IMR-90 (cell line): ENCODE data around the gene PIP4K2A. TPM values are rescaled to one million over a fixed set of nuclear protein-coding genes. Genes with fewer than 3 reads are reported as not detected.

Experiments
- ATAC-seq: fragments of 200-7000 bp; cut with Tn5 transposase; 2 replicates; pipeline ENCODE4 v1.9.1; 2020; ENCODE audit warnings: low read depth, mild to moderate bottlenecking, moderate library complexity
- Bru-seq: library from RNA; stranded (reverse); fragments of 400-500 nt; gene quantifications from one replicate; lab custom pipeline; 2021; lab: Mats Ljungman, UMichigan
- BruChase-seq, 2 experiments: library from RNA; stranded (reverse); fragments of 400-500 nt; gene quantifications; one replicate each; lab custom pipeline; 2021; lab: Mats Ljungman, UMichigan
- BruUV-seq: library from RNA; stranded (reverse); fragments of 400-500 nt; replicated peaks from 2 replicates; lab custom pipeline; 2021; lab: Mats Ljungman, UMichigan
- CTCF ChIA-PET: fragments of 300-600 bp; formaldehyde crosslinking; extraction: SDS; loops from one replicate; lab custom pipeline; 2021; ENCODE audit warnings: antibody characterized with exemption; lab: Yijun Ruan, JAX
- POLR2A ChIA-PET: fragments of 300-600 bp; sonication (Branson Sonifier 250); formaldehyde crosslinking; loops from one replicate; lab custom pipeline; 2022; ENCODE audit warnings: antibody characterized with exemption; ENCODE audit not compliant: unreplicated experiment; lab: Charles Lee
- DNase-seq: peaks from one replicate; pipeline ENCODE4 v3.0.0; 2013
- H2AFZ ChIP-seq: replicated peaks from 2 replicates; pipeline ENCODE3; 2013; ENCODE audit warnings: low read length, mild to moderate bottlenecking; ENCODE audit not compliant: poor library complexity
- H2AK5ac ChIP-seq: 2 replicates; pipeline ENCODE4 v1.6.1; 2013; ENCODE audit warnings: low read depth, low read length, inconsistent platforms
- H2AK9ac ChIP-seq: replicated peaks from 2 replicates; pipeline ENCODE3; 2013; ENCODE audit warnings: mild to moderate bottlenecking, low read depth, low read length, moderate library complexity; ENCODE audit not compliant: poor library complexity
- H2BK120ac ChIP-seq: 2 replicates; pipeline ENCODE4 v1.6.1; 2013; ENCODE audit warnings: low read depth, low read length, inconsistent platforms
- H2BK15ac ChIP-seq: 3 replicates; pipeline ENCODE4 v1.6.1; 2013; ENCODE audit warnings: low read depth, low read length, inconsistent platforms
- H2BK20ac ChIP-seq: 2 replicates; pipeline ENCODE4 v1.6.1; 2013; ENCODE audit warnings: low read depth, mild to moderate bottlenecking, inconsistent platforms, low read length, moderate library complexity
- H2BK5ac ChIP-seq: 2 replicates; pipeline ENCODE4 v1.6.1; 2013; ENCODE audit warnings: mild to moderate bottlenecking, low read depth, low read length, inconsistent platforms; ENCODE audit not compliant: poor library complexity, severe bottlenecking
- H3K14ac ChIP-seq: replicated peaks from 2 replicates; pipeline ENCODE4 v1.6.1; 2013; ENCODE audit warnings: low read depth, low read length, inconsistent platforms
- H3K18ac ChIP-seq: 2 replicates; pipeline ENCODE4 v1.6.1; 2013; ENCODE audit warnings: low read depth, low read length, control low read depth
- H3K23ac ChIP-seq: 2 replicates; pipeline ENCODE4 v1.6.1; 2013; ENCODE audit warnings: low read depth, low read length, inconsistent platforms
- H3K27ac ChIP-seq: 2 replicates; pipeline ENCODE4 v1.5.1; 2013; ENCODE audit warnings: mild to moderate bottlenecking, control low read depth, low read length; ENCODE audit not compliant: insufficient read depth
- H3K27me3 ChIP-seq: 2 replicates; pipeline ENCODE4 v1.6.1; 2013; ENCODE audit warnings: low read length; ENCODE audit not compliant: control insufficient read depth, insufficient read depth
- H3K36me3 ChIP-seq: 2 replicates; pipeline ENCODE4 v1.6.1; 2013; ENCODE audit warnings: low read length, mixed read lengths; ENCODE audit not compliant: control insufficient read depth, insufficient read depth
- H3K4ac ChIP-seq: 2 replicates; pipeline ENCODE4 v1.6.1; 2013; ENCODE audit warnings: low read depth, low read length, inconsistent platforms
- H3K4me1 ChIP-seq: 2 replicates; pipeline ENCODE4 v1.6.1; 2013; ENCODE audit warnings: low read length, mixed read lengths; ENCODE audit not compliant: control insufficient read depth, insufficient read depth
- H3K4me2 ChIP-seq: 2 replicates; pipeline ENCODE4 v1.6.1; 2013; ENCODE audit warnings: low read depth, mild to moderate bottlenecking, control low read depth, low read length, moderate library complexity
- H3K4me3 ChIP-seq: 2 replicates; pipeline ENCODE4 v1.5.1; 2013; ENCODE audit warnings: low read depth, mild to moderate bottlenecking, control low read depth, low read length, moderate library complexity; ENCODE audit not compliant: insufficient read depth
- H3K56ac ChIP-seq: 2 replicates; pipeline ENCODE4 v1.6.1; 2013; ENCODE audit warnings: low read length, inconsistent platforms; ENCODE audit not compliant: insufficient read depth; ENCODE audit errors: extremely low read depth
- H3K79me1 ChIP-seq, 2 experiments: 2 replicates each; pipeline ENCODE4 v1.6.1; 2013; ENCODE audit warnings: low read length in 2 of 2, inconsistent platforms in 1 of 2, low read depth in 1 of 2
- H3K9ac ChIP-seq: 2 replicates; pipeline ENCODE4 v1.6.1; 2013; ENCODE audit warnings: low read depth, low read length, control low read depth
- H3K9me1 ChIP-seq: 2 replicates; pipeline ENCODE4 v1.6.1; 2013; ENCODE audit warnings: low read length, inconsistent platforms; ENCODE audit not compliant: insufficient read depth
- H3K9me3 ChIP-seq: 2 replicates; pipeline ENCODE4 v1.6.1; 2013; ENCODE audit warnings: low read length; ENCODE audit not compliant: control insufficient read depth, insufficient read depth
- H4K20me1 ChIP-seq: 2 replicates; pipeline ENCODE4 v1.6.1; 2013; ENCODE audit warnings: low read length, inconsistent platforms; ENCODE audit not compliant: insufficient read depth
- H4K5ac ChIP-seq: 2 replicates; pipeline ENCODE4 v1.6.1; 2013; ENCODE audit warnings: mild to moderate bottlenecking, low read depth, low read length, control low read depth
- H4K8ac ChIP-seq, 2 experiments: 2 replicates each; pipeline ENCODE4 v1.6.1; 2013; ENCODE audit warnings: low read depth in 2 of 2, low read length in 2 of 2, control low read depth in 1 of 2, inconsistent platforms in 1 of 2
- H4K91ac ChIP-seq: 2 replicates; pipeline ENCODE4 v1.6.1; 2013; ENCODE audit warnings: low read depth, low read length, inconsistent platforms; ENCODE audit not compliant: insufficient read depth
- CEBPB ChIP-seq: IDR thresholded peaks from 2 replicates; pipeline ENCODE4 v1.6.1; 2012; ENCODE audit warnings: low read depth, low read length, improper control_type of control experiment
- CHD1 ChIP-seq: IDR thresholded peaks from 2 replicates; pipeline ENCODE4 v1.6.1; 2012; ENCODE audit warnings: low read depth, low read length, improper control_type of control experiment
- FOS ChIP-seq: fragments of 150-350 bp; IDR thresholded peaks from 2 replicates; pipeline ENCODE4 v1.6.1; 2016; ENCODE audit warnings: low read depth, low read length
- MAZ ChIP-seq: IDR thresholded peaks from 2 replicates; pipeline ENCODE4 v1.6.1; 2012; ENCODE audit warnings: low read depth, mild to moderate bottlenecking, low read length, improper control_type of control experiment, moderate library complexity, borderline replicate concordance
- POLR2A ChIP-seq: IDR thresholded peaks from 2 replicates; pipeline ENCODE4 v1.6.1; 2012; ENCODE audit warnings: mild to moderate bottlenecking, low read depth, low read length
- RCOR1 ChIP-seq: IDR thresholded peaks from 2 replicates; pipeline ENCODE4 v1.6.1; 2012; ENCODE audit warnings: mild to moderate bottlenecking, low read length, improper control_type of control experiment; ENCODE audit not compliant: insufficient replicate concordance
- RFX5 ChIP-seq: IDR thresholded peaks from 2 replicates; pipeline ENCODE4 v1.8.0; 2012; ENCODE audit warnings: low read depth, mild to moderate bottlenecking, low read length, moderate library complexity
- SMC3 ChIP-seq: fragments of 150-350 bp; IDR thresholded peaks from 2 replicates; pipeline ENCODE4 v1.6.1; 2016; ENCODE audit warnings: low read depth, mild to moderate bottlenecking, antibody characterized with exemption, low read length, moderate library complexity
- WGBS, 2 experiments: methylation state at CpG; one replicate each; pipeline versions ENCODE4 v1.1.5 to v1.1.7; 2013; ENCODE audit warnings: missing lambda C conversion rate in 2 of 2; ENCODE audit not compliant: insufficient read length in 1 of 2; ENCODE audit errors: extremely low coverage in 2 of 2; 5-methylcytosine and 5-hydroxymethylcytosine counted together
- dilution Hi-C: fragments of 300-500 bp; cut with HindIII; formaldehyde crosslinking; loops from one replicate; pipeline ENCODE4 v1.14.3; 2018; ENCODE audit warnings: low sequenced_read_pairs; ENCODE audit not compliant: unreplicated experiment
- in situ Hi-C: fragments of 300-500 bp; cut with MboI; formaldehyde crosslinking; loops from 3 replicates; pipeline ENCODE4 v1.14.3; 2019; ENCODE audit warnings: low sequenced_read_pairs, inconsistent platforms, mixed read lengths
- intact Hi-C: fragments of 100-400 bp; cut with micrococcal nuclease; formaldehyde crosslinking; loops from 2 replicates; pipeline ENCODE4 v1.10.0; 2022
- long read RNA-seq: library from polyadenylated mRNA; unstranded; transcript quantifications from one replicate; pipeline ENCODE4 v2.0.0, GENCODE V29; 2021; ENCODE audit not compliant: unreplicated experiment
- polyA plus RNA-seq, 3 experiments: library from polyadenylated mRNA; depleted of rRNA; stranded (reverse); fragments of >200 nt; gene quantifications; 2 replicates each; pipeline ENCODE4 v1.2.3, GENCODE V29; 2012; ENCODE audit warnings: low replicate concordance in 1 of 3
- total RNA-seq: library from RNA; depleted of rRNA; stranded (reverse); fragments of >200 nt; gene quantifications from 2 replicates; pipeline ENCODE4 v1.2.3, GENCODE V29; 2012; rRNA removed

Gene PIP4K2A
- total RNA-seq, result 18.1 and 21.9 TPM in 2 replicates
- 8.8 and 9.8 TPM in 2 replicates for polyA plus RNA-seq (2012; rRNA removed)
- polyA plus RNA-seq (2012; cell fraction: cytosol; rRNA removed), result 2.7 and 3.9 TPM in 2 replicates
- polyA plus RNA-seq (2012; cell fraction: nucleus; rRNA removed; ENCODE audit: low replicate concordance), result 1.3 and 7.1 TPM in 2 replicates
- Bru-seq, nascent RNA, result percentile 82 among the genes with signal in this experiment
- BruChase-seq, experiment 1, labeled RNA remaining after a 6-hour chase, result percentile 71 among the genes with signal in this experiment
- percentile 77 among the genes with signal in this experiment for BruChase-seq, experiment 2, labeled RNA remaining after a 2-hour chase
- long read RNA-seq, transcript PIP4K2A-202 (10 exons, 3,802 nt), result major isoform, 11 of 22 reads
- long read RNA-seq, partial matches to known transcripts, result 6 of 22 reads
- long read RNA-seq, other reads (novel, unspliced or antisense), result 5 of 22 reads

DNA sequence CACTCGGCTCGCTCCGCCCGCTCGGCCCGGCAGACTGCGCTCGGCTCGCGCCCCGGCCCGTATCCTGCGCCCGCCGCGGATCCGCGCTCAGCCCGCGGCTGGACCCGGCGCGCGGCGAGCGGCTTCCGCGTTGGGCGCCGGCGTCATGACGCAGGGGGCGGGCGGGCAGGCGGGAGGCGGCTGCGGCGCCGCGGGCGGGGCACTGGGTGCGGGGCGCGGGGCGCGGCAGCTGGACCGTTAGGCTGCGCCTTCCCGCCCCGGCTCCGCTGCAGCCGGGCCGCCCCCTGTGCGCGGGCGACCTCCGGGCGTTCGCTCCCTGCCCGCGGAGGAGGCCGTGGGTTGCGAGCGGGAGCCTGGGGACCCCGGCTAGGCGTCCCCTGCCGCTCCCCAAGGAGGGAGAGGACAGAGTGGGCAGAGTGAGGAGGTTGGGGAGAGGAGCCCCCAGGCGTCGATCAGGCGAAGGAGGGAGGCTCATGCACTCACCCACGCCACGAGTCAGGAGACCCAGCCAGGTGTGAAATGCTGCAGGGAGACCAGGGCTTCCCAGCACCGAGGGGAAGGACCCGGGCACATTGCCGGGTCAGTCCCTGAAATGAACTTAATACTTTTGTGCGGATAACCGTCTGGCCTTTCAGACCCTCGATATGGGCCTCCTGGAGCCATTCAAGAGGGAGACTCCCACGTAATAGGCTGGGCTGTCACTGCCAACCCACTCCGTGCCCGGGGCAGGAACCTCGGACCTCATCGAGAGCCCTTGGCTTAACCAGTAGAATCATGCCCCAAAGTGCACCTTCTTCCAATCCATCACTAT lies at the start of gene PIP4K2A:
TSS of gene PIP4K2A (minus strand) at position 100 of the 811 bp plus-strand sequence. CDS start 252 bp downstream, outside the sequence.
- TF ChIP-seq POLR2A (no peak), CHD1 (no peak), SMC3 (no peak), RCOR1 (no peak), RFX5 (no peak), FOS (no peak), CEBPB (no peak), MAZ (no peak)
- H2BK15ac ChIP-seq, result peak within 1 kb of the TSS; percentile 58; the same call in 2 of the 3 replicates
- peak within 1 kb of the TSS; percentile 96 for H3K23ac ChIP-seq
- peak within 1 kb of the TSS; percentile 96 for H4K5ac ChIP-seq
- CTCF ChIA-PET, result interaction anchor here (2.0 kb wide), 1 partner anchor 141 kb away, joined by 5 read pairs; no protein-coding TSS in a partner anchor
- H3K4me2 ChIP-seq, result peak within 1 kb of the TSS; percentile 98
- no peaks in the 10 kb centered on the region; the same call in 1 of the 2 replicates for H3K4me1 ChIP-seq
- H3K9me3 ChIP-seq, result no peaks in the 10 kb centered on the region
- peaks cover 8 to 24% of the 10 kb centered on the region in 2 experiments for H3K79me1 ChIP-seq
- peak within 1 kb of the TSS; percentile 93 for H3K4ac ChIP-seq
- H3K9me1 ChIP-seq, result peaks cover 9% of the 10 kb centered on the region
- no peaks in the 10 kb centered on the region for H3K36me3 ChIP-seq
- H2BK120ac ChIP-seq, result peak within 1 kb of the TSS; percentile 68
- peak within 1 kb of the TSS; percentile 95 to 99 for H4K8ac ChIP-seq
- 4% methylated on average over 50 of the region's 83 CpGs; no CpG with 5 or more reads in 1 of the 2 experiments for WGBS, 2 experiments
- POLR2A ChIA-PET, result no interaction called here
- H3K27ac ChIP-seq, result peak within 1 kb of the TSS; percentile 93
- peaks cover 26% of the 10 kb centered on the region for H4K20me1 ChIP-seq
- H2BK20ac ChIP-seq, result no peak within 1 kb of the TSS
- peak within 1 kb of the TSS; percentile 64 for H4K91ac ChIP-seq
- peak; percentile 93 for ATAC-seq
- peak; percentile 67 for DNase-seq
- H2AFZ ChIP-seq, result peak within 1 kb of the TSS; percentile 99
- H2BK5ac ChIP-seq, result peak within 1 kb of the TSS; percentile 83
- peak within 1 kb of the TSS; percentile 100 for H3K9ac ChIP-seq
- H3K18ac ChIP-seq, result peak within 1 kb of the TSS; percentile 87
- intact Hi-C loops (loop anchor here (1.0 to 10.0 kb wide), 10 partner anchors 90 to 710 kb away; partner anchors contain the start of genes COMMD3 and DNAJC1), dilution Hi-C loops (no loop called here), in situ Hi-C loops (no loop called here)
- no peaks in the 10 kb centered on the region for H3K27me3 ChIP-seq
- H2AK9ac ChIP-seq, result peak within 1 kb of the TSS; percentile 93
- H3K14ac ChIP-seq, result peak within 1 kb of the TSS; percentile 95
- H3K4me3 ChIP-seq, result peak within 1 kb of the TSS; percentile 100
- peak within 1 kb of the TSS; percentile 86 for H2AK5ac ChIP-seq
- BruUV-seq, result no TSS peak
- peak within 1 kb of the TSS; percentile 38 for H3K56ac ChIP-seq
